ENCODE results near the gene S100A6.

The S100A6 gene

GRCh38 chr1:153557877-153558276, 22.1 kb upstream of the S100A6 start:
- no peaks in the 10 kb centered on the region for H3K9me3 ChIP-seq (ENCODE audit: severe bottlenecking)
- ATAC-seq (ENCODE audit: low read depth): no peak
- TF ChIP-seq, protein P1, sequence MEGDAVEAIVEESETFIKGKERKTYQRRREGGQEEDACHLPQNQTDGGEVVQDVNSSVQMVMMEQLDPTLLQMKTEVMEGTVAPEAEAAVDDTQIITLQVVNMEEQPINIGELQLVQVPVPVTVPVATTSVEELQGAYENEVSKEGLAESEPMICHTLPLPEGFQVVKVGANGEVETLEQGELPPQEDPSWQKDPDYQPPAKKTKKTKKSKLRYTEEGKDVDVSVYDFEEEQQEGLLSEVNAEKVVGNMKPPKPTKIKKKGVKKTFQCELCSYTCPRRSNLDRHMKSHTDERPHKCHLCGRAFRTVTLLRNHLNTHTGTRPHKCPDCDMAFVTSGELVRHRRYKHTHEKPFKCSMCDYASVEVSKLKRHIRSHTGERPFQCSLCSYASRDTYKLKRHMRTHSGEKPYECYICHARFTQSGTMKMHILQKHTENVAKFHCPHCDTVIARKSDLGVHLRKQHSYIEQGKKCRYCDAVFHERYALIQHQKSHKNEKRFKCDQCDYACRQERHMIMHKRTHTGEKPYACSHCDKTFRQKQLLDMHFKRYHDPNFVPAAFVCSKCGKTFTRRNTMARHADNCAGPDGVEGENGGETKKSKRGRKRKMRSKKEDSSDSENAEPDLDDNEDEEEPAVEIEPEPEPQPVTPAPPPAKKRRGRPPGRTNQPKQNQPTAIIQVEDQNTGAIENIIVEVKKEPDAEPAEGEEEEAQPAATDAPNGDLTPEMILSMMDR (IDR thresholded peaks at IDR 0.05; ENCODE audit: poor library complexity, severe bottlenecking): no peak
- no peaks in the 10 kb centered on the region for H3K4me1 ChIP-seq (ENCODE audit: insufficient read depth, poor library complexity, severe bottlenecking)
- peaks cover 97% of the 10 kb centered on the region for H3K36me3 ChIP-seq (ENCODE audit: low read depth)
- no peaks in the 10 kb centered on the region for H3K27me3 ChIP-seq (ENCODE audit: insufficient read depth, poor library complexity, severe bottlenecking)
- H3K27ac ChIP-seq (ENCODE audit: poor library complexity, severe bottlenecking): peak overlapping the region; percentile 100
- DNase-seq (ENCODE audit: low spot score): no peak
- H3K4me3 ChIP-seq (ENCODE audit: severe bottlenecking): no peak overlapping the region

DNA sequence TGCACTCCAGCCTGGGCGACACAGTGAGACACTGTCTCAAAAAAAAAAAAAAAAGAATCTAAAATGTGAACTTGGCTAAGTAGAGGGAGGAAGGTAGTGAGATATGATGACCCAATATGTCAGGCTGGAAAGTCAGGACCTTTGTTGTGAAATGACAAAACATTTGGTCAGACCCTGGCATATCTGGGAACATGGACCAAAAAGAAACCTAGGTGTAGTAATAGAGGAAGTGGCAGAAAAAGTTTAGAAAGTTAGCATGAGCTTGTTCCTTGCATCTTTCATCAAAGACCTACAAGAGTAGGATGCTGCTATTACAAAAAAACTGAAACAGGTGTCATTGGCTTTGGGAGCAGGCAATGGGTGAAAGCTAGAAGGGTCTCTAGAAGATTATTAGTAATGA, 20.6 kb upstream of the S100A6 start:
- H3K9me3 ChIP-seq (ENCODE audit: severe bottlenecking): no peaks in the 10 kb centered on the region
- peak overlapping the region; percentile 100 for H3K27ac ChIP-seq (ENCODE audit: poor library complexity, severe bottlenecking)
- no peaks in the 10 kb centered on the region for H3K27me3 ChIP-seq (ENCODE audit: insufficient read depth, poor library complexity, severe bottlenecking)
- TF ChIP-seq, protein P1 (IDR thresholded peaks at IDR 0.05; ENCODE audit: poor library complexity, severe bottlenecking): no peak
- DNase-seq (ENCODE audit: low spot score) (no peak), ATAC-seq (ENCODE audit: low read depth) (no peak)
- H3K4me3 ChIP-seq (ENCODE audit: severe bottlenecking): no peak overlapping the region
- H3K4me1 ChIP-seq (ENCODE audit: insufficient read depth, poor library complexity, severe bottlenecking): no peaks in the 10 kb centered on the region
- peaks cover 94% of the 10 kb centered on the region for H3K36me3 ChIP-seq (ENCODE audit: low read depth)

GRCh38 chr1:153553830-153554541, 18.2 kb upstream of the S100A6 start:
- peak; percentile 8 for DNase-seq (ENCODE audit: low spot score)
- no peaks in the 10 kb centered on the region for H3K27me3 ChIP-seq (ENCODE audit: insufficient read depth, poor library complexity, severe bottlenecking)
- H3K4me1 ChIP-seq (ENCODE audit: insufficient read depth, poor library complexity, severe bottlenecking): peaks cover 10% of the 10 kb centered on the region
- H3K36me3 ChIP-seq (ENCODE audit: low read depth): peaks cover 86% of the 10 kb centered on the region
- ATAC-seq (ENCODE audit: low read depth): no peak
- TF ChIP-seq, protein P1 (IDR thresholded peaks at IDR 0.05; ENCODE audit: poor library complexity, severe bottlenecking): no peak
- no peaks in the 10 kb centered on the region for H3K9me3 ChIP-seq (ENCODE audit: severe bottlenecking)
- peak overlapping the region; percentile 100 for H3K27ac ChIP-seq (ENCODE audit: poor library complexity, severe bottlenecking)
- no peak overlapping the region for H3K4me3 ChIP-seq (ENCODE audit: severe bottlenecking)

DNA sequence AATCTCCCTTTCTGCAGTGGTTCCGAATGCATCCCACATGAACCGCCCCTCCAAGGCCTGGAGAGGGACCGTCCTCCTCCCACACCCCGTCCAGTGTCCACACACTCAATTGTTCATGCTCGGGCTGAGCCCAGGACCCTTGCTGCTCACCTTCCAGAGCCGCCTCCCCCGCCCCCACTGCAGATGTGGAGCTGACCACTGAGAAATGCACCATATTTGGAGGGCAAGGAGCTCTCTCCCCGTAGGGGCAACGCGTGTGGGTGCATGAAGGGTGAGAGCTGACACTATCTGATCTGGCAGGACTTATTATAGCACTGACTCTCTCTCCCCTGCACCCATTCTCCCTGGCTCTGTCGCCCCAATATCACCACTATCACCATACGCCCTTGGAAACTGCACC, 17.3 kb upstream of the S100A6 start:
- ATAC-seq (ENCODE audit: low read depth): no peak; the same call in 2 of the 3 replicates
- no peaks in the 10 kb centered on the region for H3K27me3 ChIP-seq (ENCODE audit: insufficient read depth, poor library complexity, severe bottlenecking)
- H3K27ac ChIP-seq (ENCODE audit: poor library complexity, severe bottlenecking): peak overlapping the region; percentile 100

More for the DNA sequence above, 17.3 kb upstream of the S100A6 start:
- Histone ChIP-seq H3K4me1 (ENCODE audit: insufficient read depth, poor library complexity, severe bottlenecking) (peaks cover 13% of the 10 kb centered on the region), H3K9me3 (ENCODE audit: severe bottlenecking) (no peaks in the 10 kb centered on the region), H3K36me3 (ENCODE audit: low read depth) (peaks cover 87% of the 10 kb centered on the region), H3K4me3 (ENCODE audit: severe bottlenecking) (no peak overlapping the region)
- DNase-seq (ENCODE audit: low spot score): peak; percentile 61
- TF ChIP-seq, protein P1 (IDR thresholded peaks at IDR 0.05; ENCODE audit: poor library complexity, severe bottlenecking): no peak

Measured in RWPE2 (cell line).